ENCODE results near the gene OR10A6. TPM values are rescaled to one million over a fixed set of nuclear protein-coding genes. Genes with fewer than 3 reads are reported as not detected.

OR10A6 gene
- total and polyA plus RNA-seq, 11 donors = not detected

- intact Hi-C loops (cut with DNase I) = no loop called here
- TF ChIP-seq POLR2A (IDR thresholded peaks at IDR 0.05) = no peak
- TF ChIP-seq, protein P1, sequence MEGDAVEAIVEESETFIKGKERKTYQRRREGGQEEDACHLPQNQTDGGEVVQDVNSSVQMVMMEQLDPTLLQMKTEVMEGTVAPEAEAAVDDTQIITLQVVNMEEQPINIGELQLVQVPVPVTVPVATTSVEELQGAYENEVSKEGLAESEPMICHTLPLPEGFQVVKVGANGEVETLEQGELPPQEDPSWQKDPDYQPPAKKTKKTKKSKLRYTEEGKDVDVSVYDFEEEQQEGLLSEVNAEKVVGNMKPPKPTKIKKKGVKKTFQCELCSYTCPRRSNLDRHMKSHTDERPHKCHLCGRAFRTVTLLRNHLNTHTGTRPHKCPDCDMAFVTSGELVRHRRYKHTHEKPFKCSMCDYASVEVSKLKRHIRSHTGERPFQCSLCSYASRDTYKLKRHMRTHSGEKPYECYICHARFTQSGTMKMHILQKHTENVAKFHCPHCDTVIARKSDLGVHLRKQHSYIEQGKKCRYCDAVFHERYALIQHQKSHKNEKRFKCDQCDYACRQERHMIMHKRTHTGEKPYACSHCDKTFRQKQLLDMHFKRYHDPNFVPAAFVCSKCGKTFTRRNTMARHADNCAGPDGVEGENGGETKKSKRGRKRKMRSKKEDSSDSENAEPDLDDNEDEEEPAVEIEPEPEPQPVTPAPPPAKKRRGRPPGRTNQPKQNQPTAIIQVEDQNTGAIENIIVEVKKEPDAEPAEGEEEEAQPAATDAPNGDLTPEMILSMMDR (IDR thresholded peaks at IDR 0.05) = no peak
- H3K36me3 ChIP-seq = no peaks in the 10 kb centered on the region
- no peak for DNase-seq
- H3K4me1 ChIP-seq = no peaks in the 10 kb centered on the region
- H3K9me3 ChIP-seq = no peaks in the 10 kb centered on the region
- H3K27ac ChIP-seq = no peak overlapping the region
- ATAC-seq = no peak
- WGBS, 4 donors = 52 to 75% (median 66%) methylated on average over 3 of the region's 3 CpGs
- peaks cover 0 to 10% (median 4%) of the 10 kb centered on the region in 9 donors for H3K27me3 ChIP-seq
- no peak overlapping the region for H3K4me3 ChIP-seq
These were observed 26.2 kb downstream of the OR10A6 start for GRCh38 chr11:7904917-7905316.

- ATAC-seq (no peak), DNase-seq (no peak)
- no peak overlapping the region for H3K4me3 ChIP-seq
- no peak overlapping the region for H3K27ac ChIP-seq
- no peaks in the 10 kb centered on the region for H3K36me3 ChIP-seq
- 30 to 35% (median 35%) methylated on average over 2 of the region's 2 CpGs for WGBS, 4 donors
- H3K9me3 ChIP-seq = no peaks in the 10 kb centered on the region
- H3K4me1 ChIP-seq = no peaks in the 10 kb centered on the region
- TF ChIP-seq POLR2A (IDR thresholded peaks at IDR 0.05) = no peak
- intact Hi-C loops (cut with DNase I) = no loop called here
- peaks cover 0 to 10% (median 2%) of the 10 kb centered on the region in 9 donors for H3K27me3 ChIP-seq
These were observed 27.1 kb downstream of the OR10A6 start for GRCh38 chr11:7903940-7904339.

- no peak for TF ChIP-seq POLR2A (IDR thresholded peaks at IDR 0.05)
- TF ChIP-seq, protein P1 (IDR thresholded peaks at IDR 0.05) = no peak
- Histone ChIP-seq H3K36me3 (no peaks in the 10 kb centered on the region), H3K4me1 (no peaks in the 10 kb centered on the region), H3K27ac (no peak overlapping the region), H3K9me3 (no peaks in the 10 kb centered on the region), H3K4me3 (no peak overlapping the region), H3K27me3 (peaks cover 0 to 7% (median 0%) of the 10 kb centered on the region in 9 donors)
- 59 to 77% (median 70%) methylated on average over 3 of the region's 3 CpGs for WGBS, 4 donors
- DNase-seq (no peak), ATAC-seq (no peak)
- intact Hi-C loops (cut with DNase I) = no loop called here
These were observed 29.7 kb downstream of the OR10A6 start for GRCh38 chr11:7901319-7901854.

DNA sequence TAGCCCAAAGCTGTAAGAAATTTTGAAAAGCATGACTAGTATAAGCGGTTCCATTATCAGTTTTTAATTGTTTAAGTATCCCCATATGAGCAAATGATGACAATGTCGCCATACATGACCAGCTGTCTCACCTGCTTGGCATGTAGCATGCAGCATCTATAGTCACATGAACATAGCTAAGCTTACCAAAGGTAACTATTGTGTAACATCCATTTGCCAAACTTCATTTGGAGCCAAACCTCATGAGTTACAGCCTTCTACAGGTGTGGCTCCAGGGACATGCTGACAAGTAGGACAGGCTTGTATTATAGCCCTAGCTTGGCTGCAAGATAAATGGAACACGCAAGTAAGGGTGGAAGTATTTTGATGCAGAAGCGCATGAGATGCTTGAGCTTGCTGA is 30.4 kb downstream of the OR10A6 start:
- intact Hi-C loops (cut with DNase I) = no loop called here
- DNase-seq (no peak), ATAC-seq (no peak)
- Histone ChIP-seq H3K27me3 (peaks cover 0 to 7% (median 0%) of the 10 kb centered on the region in 9 donors), H3K36me3 (no peaks in the 10 kb centered on the region), H3K9me3 (peaks cover 0 to 1% (median 0%) of the 10 kb centered on the region in 12 donors), H3K4me3 (no peak overlapping the region), H3K27ac (no peak overlapping the region), H3K4me1 (no peaks in the 10 kb centered on the region)
- TF ChIP-seq, protein P1 (IDR thresholded peaks at IDR 0.05) = no peak
- no peak for TF ChIP-seq POLR2A (IDR thresholded peaks at IDR 0.05)
- WGBS, 4 donors = 81 to 88% (median 84%) methylated on average over 4 of the region's 4 CpGs

DNA sequence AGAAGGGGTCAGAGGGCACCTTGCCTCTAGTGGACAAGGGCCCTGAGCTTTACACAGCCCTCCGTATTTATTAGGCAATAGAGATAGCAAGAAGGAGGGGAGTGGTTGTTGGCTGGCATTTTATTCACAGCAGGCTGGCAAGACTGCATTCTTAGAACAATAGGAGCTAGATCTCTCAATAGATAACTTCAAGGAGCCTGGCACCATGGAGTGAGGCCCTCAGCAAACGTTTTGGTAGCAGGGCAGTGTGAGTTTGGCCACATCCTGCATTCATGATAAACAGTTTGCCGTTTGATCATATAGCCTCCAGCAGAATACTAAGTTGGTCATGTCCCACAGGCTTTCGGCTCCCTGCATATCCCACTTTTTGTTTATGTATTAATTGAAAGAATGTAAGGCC is 31.6 kb downstream of the OR10A6 start:
- no peak for DNase-seq
- intact Hi-C loops (cut with DNase I) = loop anchor here in 4 of 10 donors (10.0 kb wide), 1 partner anchor 195 kb away; no protein-coding TSS in a partner anchor
- 55 to 66% (median 61%) methylated on average over 4 of the region's 4 CpGs for WGBS, 4 donors

More for the DNA sequence above, 31.6 kb downstream of the OR10A6 start:
- Histone ChIP-seq H3K36me3 (no peaks in the 10 kb centered on the region), H3K4me3 (no peak overlapping the region), H3K4me1 (no peaks in the 10 kb centered on the region), H3K27me3 (peaks cover 0 to 7% (median 0%) of the 10 kb centered on the region in 9 donors), H3K27ac (no peak overlapping the region), H3K9me3 (peaks cover 0 to 6% (median 0%) of the 10 kb centered on the region in 12 donors)
- TF ChIP-seq POLR2A (IDR thresholded peaks at IDR 0.05) = no peak
- TF ChIP-seq, protein P1 (IDR thresholded peaks at IDR 0.05) = no peak
- no peak for ATAC-seq
